H1 (cell line): ENCODE data around the gene ZNF506. TPM values are rescaled to one million over a fixed set of nuclear protein-coding genes. Genes with fewer than 3 reads are reported as not detected.
A peak's percentile ranks its signal among the peaks of the same experiment; 100 is the strongest.

Source experiments
- CTCF ChIA-PET: fragments of 300-600 bp; sonication (Branson Sonifier 250); formaldehyde crosslinking; loops from one replicate; lab custom pipeline; 2021; ENCODE audit not compliant: partially characterized antibody; lab: Charles Lee
- POLR2A ChIA-PET: fragments of 300-600 bp; sonication (Branson Sonifier 250); formaldehyde crosslinking; loops from one replicate; lab custom pipeline; 2021; ENCODE audit warnings: inconsistent platforms; ENCODE audit not compliant: partially characterized antibody; lab: Charles Lee
- DNase-seq, 2 experiments: peaks; one replicate each; pipeline versions ENCODE4 v3.0.0 to v3.0.0-alpha.2; 2010 to 2022; ENCODE audit warnings: low spot score in 2 of 2, low read depth in 1 of 2, mixed read lengths in 1 of 2
- FAIRE-seq: peaks from 2 replicates; lab custom pipeline; 2011; peaks lifted over from hg19 to GRCh38; lab: Jason Lieb, UNC
- H2AFZ ChIP-seq: 2 replicates; pipeline ENCODE4 v1.8.1; 2012; ENCODE audit warnings: low read length, inconsistent platforms
- H2AK5ac ChIP-seq: 2 replicates; pipeline ENCODE4 v1.6.1; 2013; ENCODE audit warnings: low read depth, low read length
- H2BK120ac ChIP-seq: replicated peaks from 2 replicates; pipeline ENCODE3; 2013; ENCODE audit warnings: low read depth, low read length, inconsistent platforms
- H2BK12ac ChIP-seq: 2 replicates; pipeline ENCODE4 v1.6.1; 2013; ENCODE audit warnings: low read depth, low read length
- H2BK15ac ChIP-seq: 2 replicates; pipeline ENCODE4 v1.6.1; 2013; ENCODE audit warnings: low read length
- H2BK20ac ChIP-seq: 2 replicates; pipeline ENCODE4 v1.6.1; 2013; ENCODE audit warnings: low read length
- H2BK5ac ChIP-seq: 2 replicates; pipeline ENCODE4 v1.6.1; 2013; ENCODE audit warnings: low read depth, low read length
- H3K14ac ChIP-seq: 2 replicates; pipeline ENCODE4 v1.6.1; 2013; ENCODE audit warnings: inconsistent platforms; ENCODE audit not compliant: insufficient read length
- H3K18ac ChIP-seq: 2 replicates; pipeline ENCODE4 v1.6.1; 2013; ENCODE audit warnings: low read length; ENCODE audit errors: extremely low read depth
- H3K23ac ChIP-seq: 2 replicates; pipeline ENCODE4 v1.6.1; 2013; ENCODE audit warnings: inconsistent platforms; ENCODE audit not compliant: insufficient read length
- H3K23me2 ChIP-seq: 2 replicates; pipeline ENCODE4 v1.6.1; 2013; ENCODE audit warnings: low read depth, low read length
- H3K27ac ChIP-seq: 2 replicates; pipeline ENCODE4 v1.6.1; 2011; ENCODE audit warnings: low read depth, low read length, inconsistent platforms
- H3K27me3 ChIP-seq, 4 experiments: replicated peaks in 1 of 4; 1 replicate in 1 of 4; 2 replicates in 3 of 4; pipeline versions ENCODE4 v1.6.1 to v1.8.1; 2011 to 2013; ENCODE audit warnings: low read length in 3 of 4, mild to moderate bottlenecking in 3 of 4, inconsistent platforms in 2 of 4, mixed read lengths in 2 of 4, moderate library complexity in 1 of 4; ENCODE audit not compliant: control insufficient read depth in 3 of 4, insufficient read depth in 3 of 4; ENCODE audit errors: extremely low read depth in 1 of 4
- H3K36me3 ChIP-seq, 4 experiments: 2 replicates each; pipeline versions ENCODE4 v1.6.1 to v1.8.1; 2011 to 2013; ENCODE audit warnings: mild to moderate bottlenecking in 4 of 4, low read length in 3 of 4, moderate library complexity in 2 of 4, control low read depth in 1 of 4, inconsistent platforms in 1 of 4; ENCODE audit not compliant: insufficient read depth in 4 of 4, control insufficient read depth in 2 of 4
- H3K4ac ChIP-seq: replicated peaks from 2 replicates; pipeline ENCODE3; 2013; ENCODE audit warnings: low read length, low read depth, mixed read lengths, inconsistent platforms; ENCODE audit not compliant: insufficient read length
- H3K4me1 ChIP-seq, 4 experiments: replicated peaks in 1 of 4; 1 replicate in 1 of 4; 2 replicates in 3 of 4; pipeline versions ENCODE4 v1.6.1 to v1.8.1; 2011 to 2013; ENCODE audit warnings: low read length in 3 of 4, inconsistent platforms in 2 of 4, mixed read lengths in 1 of 4; ENCODE audit not compliant: insufficient read depth in 4 of 4, control insufficient read depth in 3 of 4
- H3K4me2 ChIP-seq, 2 experiments: 2 replicates each; pipeline versions ENCODE4 v1.6.1 to v1.8.1; 2011 to 2013; ENCODE audit warnings: low read depth in 2 of 2, low read length in 2 of 2, control low read depth in 1 of 2, inconsistent platforms in 1 of 2, mild to moderate bottlenecking in 1 of 2; ENCODE audit not compliant: insufficient read depth in 1 of 2
- H3K4me3 ChIP-seq, 4 experiments: fragments of 200-600, 300-600 bp in 1 of 4; sonication (generic), shearing (Covaris generic), sonication (Bioruptor Twin) in 1 of 4; 2 replicates each; pipeline versions ENCODE4 v1.5.1 to v1.8.1; 2011 to 2016; ENCODE audit warnings: low read length in 4 of 4, low read depth in 3 of 4, control low read depth in 2 of 4, inconsistent platforms in 2 of 4, mild to moderate bottlenecking in 2 of 4, mixed read lengths in 1 of 4, moderate library complexity in 1 of 4; ENCODE audit not compliant: insufficient read depth in 2 of 4; ENCODE audit errors: extremely low read depth in 1 of 4
- H3K56ac ChIP-seq: replicated peaks from 2 replicates; pipeline ENCODE3; 2013; ENCODE audit warnings: low read depth, mild to moderate bottlenecking, mixed read lengths, low read length, inconsistent platforms; ENCODE audit not compliant: insufficient read length
- H3K79me1 ChIP-seq: 2 replicates; pipeline ENCODE4 v1.6.1; 2013; ENCODE audit warnings: low read depth, low read length, control low read depth
- H3K79me2 ChIP-seq, 2 experiments: 2 replicates each; pipeline versions ENCODE4 v1.6.1 to v1.8.1; 2012 to 2013; ENCODE audit warnings: low read length in 2 of 2, mild to moderate bottlenecking in 2 of 2, inconsistent platforms in 1 of 2; ENCODE audit not compliant: insufficient read depth in 2 of 2, control insufficient read depth in 1 of 2
- H3K9ac ChIP-seq, 4 experiments: replicated peaks in 1 of 4; 1 replicate in 1 of 4; 2 replicates in 3 of 4; pipeline versions ENCODE4 v1.6.1 to v1.8.1; 2011 to 2013; ENCODE audit warnings: low read depth in 3 of 4, low read length in 3 of 4, control low read depth in 2 of 4, mild to moderate bottlenecking in 2 of 4, moderate library complexity in 2 of 4, inconsistent platforms in 1 of 4; ENCODE audit errors: extremely low read depth in 1 of 4
- H3K9me3 ChIP-seq, 2 experiments: 2 replicates each; pipeline versions ENCODE4 v1.6.1 to v1.8.1; 2012 to 2013; ENCODE audit warnings: mild to moderate bottlenecking in 2 of 2, moderate library complexity in 2 of 2, control low read depth in 1 of 2, inconsistent platforms in 1 of 2, low read depth in 1 of 2, low read length in 1 of 2, mixed read lengths in 1 of 2; ENCODE audit not compliant: insufficient read depth in 2 of 2
- H4K20me1 ChIP-seq, 2 experiments: replicated peaks in 1 of 2; 2 replicates each; pipeline versions ENCODE3 to v1.8.1; 2011 to 2013; ENCODE audit warnings: inconsistent platforms in 2 of 2, low read length in 2 of 2, mild to moderate bottlenecking in 1 of 2; ENCODE audit not compliant: insufficient read depth in 2 of 2, control insufficient read depth in 1 of 2
- H4K5ac ChIP-seq: 2 replicates; pipeline ENCODE4 v1.6.1; 2013; ENCODE audit warnings: low read length, low read depth, mixed read lengths, inconsistent platforms; ENCODE audit not compliant: insufficient read length
- H4K8ac ChIP-seq: 2 replicates; pipeline ENCODE4 v1.8.0; 2013; ENCODE audit warnings: mild to moderate bottlenecking, moderate library complexity, low read length, inconsistent platforms; ENCODE audit not compliant: insufficient read depth; ENCODE audit errors: extremely low read depth
- H4K91ac ChIP-seq: replicated peaks from 2 replicates; pipeline ENCODE3; 2013; ENCODE audit warnings: low read length, mixed read lengths, inconsistent platforms; ENCODE audit not compliant: insufficient read length
- ASH2L ChIP-seq: fragments of 200-600, 300-600 bp; sonication (generic); IDR thresholded peaks from one replicate; pipeline ENCODE4 v1.7.1; 2017; ENCODE audit warnings: low read length
- BCL11A ChIP-seq, 2 experiments: IDR thresholded peaks; one replicate each; pipeline ENCODE4 v1.6.1; 2011; ENCODE audit warnings: low read depth in 2 of 2, low read length in 2 of 2, mild to moderate bottlenecking in 2 of 2
- CEBPB ChIP-seq: IDR thresholded peaks from 2 replicates; pipeline ENCODE4 v1.6.1; 2012; ENCODE audit warnings: low read depth, low read length
- KDM1A ChIP-seq: fragments of 200-600, 300-600 bp; sonication (generic); IDR thresholded peaks from 2 replicates; pipeline ENCODE4 v1.7.1; 2016; ENCODE audit warnings: mild to moderate bottlenecking, low read length, borderline replicate concordance
- KDM4A ChIP-seq: IDR thresholded peaks from one replicate; pipeline ENCODE4 v1.7.1; 2012; ENCODE audit warnings: low read depth, mild to moderate bottlenecking, moderate library complexity, low read length, inconsistent platforms; ENCODE audit not compliant: severe bottlenecking
- RAD21 ChIP-seq, 2 experiments: IDR thresholded peaks in 1 of 2; conservative IDR thresholded peaks in 1 of 2; 2 replicates each; pipeline ENCODE4 v1.6.1; 2011; ENCODE audit warnings: low read depth in 2 of 2, low read length in 2 of 2, improper control_type of control experiment in 1 of 2, inconsistent platforms in 1 of 2, mild to moderate bottlenecking in 1 of 2, moderate library complexity in 1 of 2
- SIN3A ChIP-seq, 2 experiments: IDR thresholded peaks in 1 of 2; conservative IDR thresholded peaks in 1 of 2; 2 replicates each; pipeline ENCODE4 v1.6.1; 2011 to 2012; ENCODE audit warnings: low read length in 2 of 2, improper control_type of control experiment in 1 of 2, low read depth in 1 of 2, mild to moderate bottlenecking in 1 of 2
- ZNF274 ChIP-seq: IDR thresholded peaks from 2 replicates; pipeline ENCODE4 v1.7.0; 2012; ENCODE audit warnings: low read length, borderline replicate concordance; ENCODE audit errors: extremely low read depth
- WGBS, 2 experiments: shearing (Covaris generic) in 1 of 2; methylation state at CpG; one replicate each; pipeline versions ENCODE4 v1.1.6 to v1.1.7; 2013 to 2015; ENCODE audit warnings: low lambda C conversion rate in 2 of 2, mixed read lengths in 2 of 2, inconsistent platforms in 1 of 2, low coverage in 1 of 2, missing lambda C conversion rate in 1 of 2; ENCODE audit not compliant: insufficient replicate concordance in 2 of 2, insufficient coverage in 1 of 2, insufficient read length in 1 of 2; ENCODE audit errors: extremely low coverage in 1 of 2, missing lambda C conversion rate in 1 of 2; 5-methylcytosine and 5-hydroxymethylcytosine counted together
- polyA plus RNA-seq, 7 experiments: library from polyadenylated mRNA; depleted of rRNA in 3 of 7; stranded (reverse) in 5 of 7; unstranded in 2 of 7; fragments of >200 nt in 5 of 7; fragments of 200-250 nt in 2 of 7; gene quantifications; 1 replicate in 5 of 7; 2 replicates in 1 of 7; 4 replicates in 1 of 7; pipeline versions ENCODE4 v1.2.1 to v1.2.3, GENCODE V29; 2011 to 2013; ENCODE audit warnings: missing spikeins in 2 of 7, mixed read lengths in 2 of 7
- total RNA-seq: library from RNA; stranded (reverse); fragmentation: NEBNext Ultra II Directional; extraction: Animal tissue kit (Norgen Biotek cat#: 25700); gene quantifications from 2 replicates; pipeline ENCODE4 v1.2.1, GENCODE V29; 2021

The ZNF506 gene
- total and polyA plus RNA-seq, 2 of the 8 experiments (the other 6 are each of a cell fraction or from before 2014, with no cell fraction given) = 4.5 to 8.3 TPM

- no peak overlapping the region for H2BK5ac ChIP-seq
- no peak overlapping the region for H3K23ac ChIP-seq
- ChIA-PET CTCF (no interaction called here), POLR2A (interaction anchor here (1.2 kb wide), 1 partner anchor 10 kb away, joined by 4 read pairs; the partner anchor contains the start of gene ZNF14)
- no peaks in the 10 kb centered on the region for H3K79me1 ChIP-seq
- H2BK20ac ChIP-seq = no peak overlapping the region
- no peaks in the 10 kb centered on the region for H3K79me2 ChIP-seq
- no peak overlapping the region for H2BK12ac ChIP-seq
- no peak overlapping the region for H3K56ac ChIP-seq
- no peak overlapping the region for H4K5ac ChIP-seq
- H3K4ac ChIP-seq = no peak overlapping the region
- no peaks in the 10 kb centered on the region for H3K4me1 ChIP-seq
- H2BK120ac ChIP-seq = no peak overlapping the region
- H3K4me2 ChIP-seq = no peak overlapping the region
- peaks cover 0 to 3% of the 10 kb centered on the region in 2 experiments; a peak in 1 of 4 replicates for H3K9me3 ChIP-seq
- H2AK5ac ChIP-seq = no peak overlapping the region
- H3K27me3 ChIP-seq = peaks cover 0 to 2% (median 0%) of the 10 kb centered on the region in 4 experiments; a peak in 1 of 7 replicates
- no peak overlapping the region for H3K9ac ChIP-seq
- no peak for DNase-seq
- no peak overlapping the region for H2BK15ac ChIP-seq
- no peaks in the 10 kb centered on the region for H3K36me3 ChIP-seq
- no peaks in the 10 kb centered on the region for H4K20me1 ChIP-seq
- no peak overlapping the region for H3K14ac ChIP-seq
- no peak overlapping the region for H2AFZ ChIP-seq
- H4K91ac ChIP-seq = no peak overlapping the region
- WGBS, 2 experiments = 84% methylated on average over 9 of the region's 9 CpGs; no CpG with 5 or more reads in 1 of the 2 experiments
- no peak overlapping the region for H3K27ac ChIP-seq
- no peaks in the 10 kb centered on the region for H3K23me2 ChIP-seq
- TF ChIP-seq KDM1A (no peak), SIN3A (conservative IDR thresholded peaks at IDR 0.05 in 1 of 2, IDR thresholded peaks at IDR 0.05 in 1 of 2; ENCODE audit: low read depth in 1 of 2, low read length in 2 of 2) (no peak), BCL11A (IDR thresholded peaks at IDR 0.05; ENCODE audit: low read depth in 2 of 2, low read length in 2 of 2) (no peak), RAD21 (IDR thresholded peaks at IDR 0.05 in 1 of 2, conservative IDR thresholded peaks at IDR 0.05 in 1 of 2; ENCODE audit: low read depth in 2 of 2, low read length in 2 of 2) (no peak), CEBPB (no peak), ASH2L (no peak), ZNF274 (no peak), KDM4A (no peak)
- no peak overlapping the region for H3K4me3 ChIP-seq
- no peak for FAIRE-seq
- no peak overlapping the region for H3K18ac ChIP-seq
- peak overlapping the region; percentile 43; the same call in 1 of the 2 replicates for H4K8ac ChIP-seq
Measured at GRCh38 chr19:19742773-19743172, 78.8 kb downstream of the ZNF506 start.
